ENCODE results near the gene HSD11B2. TPM values are rescaled to one million over a fixed set of nuclear protein-coding genes. Genes with fewer than 3 reads are reported as not detected.

Gene HSD11B2
- total RNA-seq, 1 donor from 2014 or later: 6.0 TPM

DNA sequence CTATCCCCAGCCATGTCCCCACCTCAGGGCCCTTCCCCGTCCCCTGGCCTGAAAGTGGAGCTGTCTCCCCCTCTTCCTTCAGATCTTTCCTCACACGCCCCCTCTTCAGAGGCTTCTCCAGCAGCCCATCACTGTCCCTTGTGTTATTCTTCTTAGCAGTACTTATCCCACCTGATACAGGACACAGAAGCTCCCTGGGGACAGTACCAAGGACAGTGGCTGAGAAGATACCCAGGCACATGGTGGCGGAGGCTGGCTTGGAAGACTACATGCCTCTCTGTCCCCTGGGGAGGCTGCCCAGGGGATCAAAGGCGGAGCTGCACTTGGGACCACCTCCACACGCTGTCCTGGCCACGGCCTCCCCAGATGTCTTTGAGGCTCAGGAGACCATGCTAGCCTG lies 23.9 kb downstream of the HSD11B2 start:
- Mint-ChIP-seq H3K36me3 (ENCODE audit: unreplicated experiment) (no peaks in the 10 kb centered on the region), H3K27me3 (ENCODE audit: unreplicated experiment) (peaks cover 7% of the 10 kb centered on the region), H3K4me3 (ENCODE audit: unreplicated experiment) (no peak overlapping the region), H3K27ac (ENCODE audit: unreplicated experiment) (no peak overlapping the region), H3K4me1 (ENCODE audit: low read depth, unreplicated experiment) (peaks cover 18% of the 10 kb centered on the region), H3K9me3 (ENCODE audit: unreplicated experiment) (peaks cover 1% of the 10 kb centered on the region)
- TF ChIP-seq, protein P1, sequence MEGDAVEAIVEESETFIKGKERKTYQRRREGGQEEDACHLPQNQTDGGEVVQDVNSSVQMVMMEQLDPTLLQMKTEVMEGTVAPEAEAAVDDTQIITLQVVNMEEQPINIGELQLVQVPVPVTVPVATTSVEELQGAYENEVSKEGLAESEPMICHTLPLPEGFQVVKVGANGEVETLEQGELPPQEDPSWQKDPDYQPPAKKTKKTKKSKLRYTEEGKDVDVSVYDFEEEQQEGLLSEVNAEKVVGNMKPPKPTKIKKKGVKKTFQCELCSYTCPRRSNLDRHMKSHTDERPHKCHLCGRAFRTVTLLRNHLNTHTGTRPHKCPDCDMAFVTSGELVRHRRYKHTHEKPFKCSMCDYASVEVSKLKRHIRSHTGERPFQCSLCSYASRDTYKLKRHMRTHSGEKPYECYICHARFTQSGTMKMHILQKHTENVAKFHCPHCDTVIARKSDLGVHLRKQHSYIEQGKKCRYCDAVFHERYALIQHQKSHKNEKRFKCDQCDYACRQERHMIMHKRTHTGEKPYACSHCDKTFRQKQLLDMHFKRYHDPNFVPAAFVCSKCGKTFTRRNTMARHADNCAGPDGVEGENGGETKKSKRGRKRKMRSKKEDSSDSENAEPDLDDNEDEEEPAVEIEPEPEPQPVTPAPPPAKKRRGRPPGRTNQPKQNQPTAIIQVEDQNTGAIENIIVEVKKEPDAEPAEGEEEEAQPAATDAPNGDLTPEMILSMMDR (IDR thresholded peaks at IDR 0.05; ENCODE audit: partially characterized antibody, unreplicated experiment): no peak
- DNase-seq: no peak

DNA sequence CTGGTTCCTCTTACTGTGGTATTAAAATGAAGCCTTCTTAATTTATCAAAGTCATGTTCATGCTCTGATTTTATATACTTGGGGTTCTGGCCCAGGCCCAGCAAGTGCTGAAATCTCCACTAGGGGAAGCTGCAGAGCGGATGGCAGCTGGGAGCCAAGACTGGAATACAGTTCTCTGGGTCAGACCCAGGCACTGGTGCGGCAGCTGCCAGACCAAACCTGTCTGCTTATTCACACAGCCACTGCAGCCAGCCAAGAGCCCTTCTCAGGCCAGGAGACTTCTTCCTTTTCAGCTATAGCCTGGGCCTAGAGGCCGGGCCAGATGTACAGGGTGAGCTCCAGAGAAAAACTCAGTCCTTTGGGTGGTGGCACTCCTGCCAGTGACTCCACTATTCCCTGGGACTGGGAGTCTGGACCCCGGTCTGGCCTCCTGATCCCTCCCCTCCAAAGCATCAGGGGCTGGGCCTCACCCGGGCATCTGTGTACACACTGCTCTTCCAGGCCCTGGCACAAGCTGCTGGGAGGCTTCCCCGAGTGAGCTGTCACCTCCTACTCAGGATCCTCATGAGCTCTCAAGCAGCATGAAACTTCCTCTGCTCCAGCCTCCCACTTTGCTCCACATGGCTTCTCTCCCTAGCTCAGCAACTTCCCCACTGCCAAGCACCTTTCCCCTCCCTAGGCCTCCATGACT lies 25.6 kb downstream of the HSD11B2 start:
- peaks cover 3% of the 10 kb centered on the region for H3K9me3 Mint-ChIP-seq (ENCODE audit: unreplicated experiment)
- TF ChIP-seq, protein P1 (IDR thresholded peaks at IDR 0.05; ENCODE audit: partially characterized antibody, unreplicated experiment): peak; percentile 34
- H3K36me3 Mint-ChIP-seq (ENCODE audit: unreplicated experiment): no peaks in the 10 kb centered on the region
- peak; percentile 45 for DNase-seq
- peaks cover 3% of the 10 kb centered on the region for H3K27me3 Mint-ChIP-seq (ENCODE audit: unreplicated experiment)
- peak overlapping the region; percentile 38 for H3K27ac Mint-ChIP-seq (ENCODE audit: unreplicated experiment)
- H3K4me3 Mint-ChIP-seq (ENCODE audit: unreplicated experiment): no peak overlapping the region
- peaks cover 31% of the 10 kb centered on the region for H3K4me1 Mint-ChIP-seq (ENCODE audit: low read depth, unreplicated experiment)

DNA sequence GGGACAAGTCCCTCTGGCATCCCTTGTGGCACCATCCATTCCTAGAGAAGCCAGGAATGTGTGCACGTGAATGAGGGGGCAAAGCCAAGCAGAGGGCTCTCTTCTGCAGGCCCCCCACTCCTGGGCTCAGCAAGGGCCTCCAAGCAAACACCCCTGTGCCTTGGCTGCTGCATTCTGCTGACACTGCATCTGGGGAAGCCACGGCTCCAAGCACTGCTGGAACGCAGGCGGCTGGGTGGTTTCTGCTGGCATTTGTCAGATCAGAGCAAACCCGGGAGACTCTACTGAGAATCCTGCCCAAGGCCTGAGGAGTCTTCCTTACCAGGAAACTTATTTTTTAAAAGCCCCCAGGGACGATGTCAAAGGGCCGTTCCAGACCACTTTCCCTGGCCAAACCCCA lies 26.7 kb downstream of the HSD11B2 start:
- H3K9me3 Mint-ChIP-seq (ENCODE audit: unreplicated experiment): peaks cover 5% of the 10 kb centered on the region
- no peaks in the 10 kb centered on the region for H3K36me3 Mint-ChIP-seq (ENCODE audit: unreplicated experiment)
- DNase-seq: peak; percentile 32
- TF ChIP-seq, protein P1 (IDR thresholded peaks at IDR 0.05; ENCODE audit: partially characterized antibody, unreplicated experiment): no peak
- no peak overlapping the region for H3K27ac Mint-ChIP-seq (ENCODE audit: unreplicated experiment)
- no peak overlapping the region for H3K4me3 Mint-ChIP-seq (ENCODE audit: unreplicated experiment)
- H3K27me3 Mint-ChIP-seq (ENCODE audit: unreplicated experiment): peaks cover 3% of the 10 kb centered on the region
- peaks cover 32% of the 10 kb centered on the region for H3K4me1 Mint-ChIP-seq (ENCODE audit: low read depth, unreplicated experiment)

DNA sequence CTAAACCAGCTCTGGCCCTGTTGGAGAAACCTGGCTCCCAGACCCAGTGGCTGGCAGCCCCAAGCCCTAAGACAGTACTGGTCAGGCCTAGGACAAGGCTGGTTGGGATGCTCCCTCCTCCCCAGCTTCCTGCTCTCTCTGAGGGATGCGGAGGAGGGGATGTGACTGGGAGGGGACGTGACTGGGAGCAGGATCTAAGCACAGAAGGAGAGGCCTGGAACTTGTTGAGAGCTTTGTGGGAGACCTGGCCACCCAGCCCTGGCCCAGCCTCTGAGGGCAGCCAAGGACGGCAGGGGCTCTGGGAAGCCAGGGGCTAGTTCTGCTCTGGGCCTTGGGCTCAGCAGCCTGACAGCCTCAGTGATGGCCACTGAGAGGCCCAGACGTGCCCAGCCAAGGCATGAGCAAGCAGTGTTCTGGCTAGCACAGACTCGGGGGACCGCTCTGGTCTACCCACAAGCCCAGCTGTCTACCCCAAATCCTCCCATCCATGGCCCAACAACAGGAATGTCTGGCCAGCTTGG lies 27.3 kb downstream of the HSD11B2 start:
- Mint-ChIP-seq H3K9me3 (ENCODE audit: unreplicated experiment) (peaks cover 5% of the 10 kb centered on the region), H3K27ac (ENCODE audit: unreplicated experiment) (no peak overlapping the region), H3K36me3 (ENCODE audit: unreplicated experiment) (no peaks in the 10 kb centered on the region), H3K4me1 (ENCODE audit: low read depth, unreplicated experiment) (peaks cover 32% of the 10 kb centered on the region), H3K27me3 (ENCODE audit: unreplicated experiment) (peaks cover 3% of the 10 kb centered on the region), H3K4me3 (ENCODE audit: unreplicated experiment) (no peak overlapping the region)
- TF ChIP-seq, protein P1 (IDR thresholded peaks at IDR 0.05; ENCODE audit: partially characterized antibody, unreplicated experiment): no peak
- no peak for DNase-seq

Measured in glutamatergic neuron (in vitro differentiated cells).